Hepatocyte (in vitro differentiated cells): ENCODE data around the gene CASP12.

Source experiments
- CTCF ChIP-seq: fragments of 200-600 bp; sonication (generic); IDR thresholded peaks from 2 replicates; pipeline ENCODE4 v1.5.1; 2016; ENCODE audit warnings: antibody characterized with exemption, mild to moderate bottlenecking; ENCODE audit not compliant: poor library complexity
- EZH2 ChIP-seq: fragments of 200-600 bp; sonication (generic); IDR thresholded peaks from 2 replicates; pipeline ENCODE4 v1.6.1; 2016; ENCODE audit warnings: antibody characterized with exemption, mild to moderate bottlenecking, borderline replicate concordance
- EZH2phosphoT487 ChIP-seq: fragments of 200-600 bp; sonication (generic); IDR thresholded peaks from one replicate; pipeline ENCODE4 v1.6.1; 2018; ENCODE audit warnings: antibody characterized with exemption, mild to moderate bottlenecking, low read depth, moderate library complexity; ENCODE audit not compliant: unreplicated experiment, severe bottlenecking

- no peak for TF ChIP-seq CTCF
- TF ChIP-seq EZH2phosphoT487, result no peak
- no peak for TF ChIP-seq EZH2
These were observed 27.4 kb downstream of the CASP12 start for GRCh38 chr11:104870910-104871309.
